Neutrophil (primary cell): ENCODE measurements around the gene KDM5C.

Source experiments
- H3K27ac ChIP-seq: fragments of 200-600 bp; sonication (generic); 2 replicates; pipeline ENCODE4 v1.5.1; 2016; ENCODE audit warnings: mild to moderate bottlenecking, moderate library complexity
- H3K27me3 ChIP-seq: fragments of 200-600 bp; sonication (generic); 2 replicates; pipeline ENCODE4 v1.6.0; 2016; ENCODE audit warnings: mild to moderate bottlenecking
- H3K36me3 ChIP-seq: fragments of 200-600 bp; sonication (generic); 2 replicates; pipeline ENCODE4 v1.5.1; 2017
- H3K4me1 ChIP-seq, 2 experiments: fragments of 200-600 bp in 1 of 2; sonication (generic) in 1 of 2; 1 replicate in 1 of 2; 2 replicates in 1 of 2; pipeline versions ENCODE4 v1.5.1 to v1.6.1; 2013 to 2016; ENCODE audit warnings: low read depth in 1 of 2, low read length in 1 of 2, mild to moderate bottlenecking in 1 of 2, moderate library complexity in 1 of 2; ENCODE audit not compliant: control insufficient read depth in 1 of 2, insufficient read depth in 1 of 2
- H3K4me3 ChIP-seq, 2 experiments: fragments of 200-600 bp in 1 of 2; sonication (generic) in 1 of 2; 1 replicate in 1 of 2; 2 replicates in 1 of 2; pipeline ENCODE4 v1.5.1; 2013 to 2016; ENCODE audit warnings: low read depth in 1 of 2, low read length in 1 of 2, mild to moderate bottlenecking in 1 of 2, moderate library complexity in 1 of 2
- H3K9me3 ChIP-seq: fragments of 200-600 bp; sonication (generic); 2 replicates; pipeline ENCODE4 v1.5.1; 2016
- TF ChIP-seq, protein P1 (sequence below): fragments of 200-600 bp; sonication (generic); IDR thresholded peaks from 2 replicates; pipeline ENCODE4 v1.5.1; 2016; ENCODE audit warnings: antibody characterized with exemption

KDM5C gene

DNA sequence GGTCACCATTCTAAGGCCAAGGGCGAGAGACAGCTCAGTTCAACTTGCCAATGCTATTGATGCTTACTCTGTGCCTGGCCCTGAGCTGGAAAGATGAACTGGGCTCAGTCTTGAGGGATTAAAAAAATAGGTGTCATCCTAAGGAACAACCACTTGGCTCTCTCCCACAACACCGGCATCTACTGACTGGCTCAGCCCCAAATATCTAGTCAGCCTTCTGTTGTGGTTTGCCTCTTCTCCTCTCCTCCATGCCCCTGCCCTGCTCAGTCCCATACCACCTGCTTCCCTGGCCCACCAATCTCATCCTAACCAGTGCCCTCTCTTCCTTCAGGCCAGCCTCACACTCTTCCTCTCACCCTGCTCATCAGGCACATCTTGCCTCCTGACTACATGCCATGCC is 29.6 kb downstream of the KDM5C start:
- Histone ChIP-seq H3K9me3 (no peaks in the 10 kb centered on the region), H3K4me3 (no peak overlapping the region), H3K27me3 (no peaks in the 10 kb centered on the region), H3K27ac (no peak overlapping the region), H3K4me1 (no peaks in the 10 kb centered on the region), H3K36me3 (peaks cover 86% of the 10 kb centered on the region)
- TF ChIP-seq, protein P1, sequence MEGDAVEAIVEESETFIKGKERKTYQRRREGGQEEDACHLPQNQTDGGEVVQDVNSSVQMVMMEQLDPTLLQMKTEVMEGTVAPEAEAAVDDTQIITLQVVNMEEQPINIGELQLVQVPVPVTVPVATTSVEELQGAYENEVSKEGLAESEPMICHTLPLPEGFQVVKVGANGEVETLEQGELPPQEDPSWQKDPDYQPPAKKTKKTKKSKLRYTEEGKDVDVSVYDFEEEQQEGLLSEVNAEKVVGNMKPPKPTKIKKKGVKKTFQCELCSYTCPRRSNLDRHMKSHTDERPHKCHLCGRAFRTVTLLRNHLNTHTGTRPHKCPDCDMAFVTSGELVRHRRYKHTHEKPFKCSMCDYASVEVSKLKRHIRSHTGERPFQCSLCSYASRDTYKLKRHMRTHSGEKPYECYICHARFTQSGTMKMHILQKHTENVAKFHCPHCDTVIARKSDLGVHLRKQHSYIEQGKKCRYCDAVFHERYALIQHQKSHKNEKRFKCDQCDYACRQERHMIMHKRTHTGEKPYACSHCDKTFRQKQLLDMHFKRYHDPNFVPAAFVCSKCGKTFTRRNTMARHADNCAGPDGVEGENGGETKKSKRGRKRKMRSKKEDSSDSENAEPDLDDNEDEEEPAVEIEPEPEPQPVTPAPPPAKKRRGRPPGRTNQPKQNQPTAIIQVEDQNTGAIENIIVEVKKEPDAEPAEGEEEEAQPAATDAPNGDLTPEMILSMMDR: no peak

DNA sequence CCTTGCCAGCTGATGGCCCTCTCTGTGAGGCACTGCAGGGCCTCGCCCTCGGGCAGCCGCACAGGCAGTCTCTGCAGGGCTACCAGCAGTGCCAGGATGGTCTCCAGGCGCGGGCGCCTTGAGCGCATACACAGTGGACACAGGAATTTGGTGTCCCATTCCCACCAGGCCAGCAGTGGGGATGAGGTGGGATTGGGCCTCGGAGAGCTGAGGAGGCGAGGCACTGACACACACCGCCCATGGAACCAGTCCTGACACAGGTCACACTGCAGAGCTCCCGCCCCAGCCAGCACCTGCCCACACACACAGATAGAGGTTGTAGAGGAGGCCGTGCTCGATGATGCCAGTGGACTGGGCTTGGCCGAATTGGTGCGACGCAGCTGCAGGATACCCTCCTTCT is 30.7 kb downstream of the KDM5C start:
- Histone ChIP-seq H3K27me3 (no peaks in the 10 kb centered on the region), H3K4me3 (no peak overlapping the region), H3K9me3 (no peaks in the 10 kb centered on the region), H3K36me3 (peaks cover 75% of the 10 kb centered on the region), H3K4me1 (no peaks in the 10 kb centered on the region), H3K27ac (no peak overlapping the region)
- TF ChIP-seq, protein P1: no peak

DNA sequence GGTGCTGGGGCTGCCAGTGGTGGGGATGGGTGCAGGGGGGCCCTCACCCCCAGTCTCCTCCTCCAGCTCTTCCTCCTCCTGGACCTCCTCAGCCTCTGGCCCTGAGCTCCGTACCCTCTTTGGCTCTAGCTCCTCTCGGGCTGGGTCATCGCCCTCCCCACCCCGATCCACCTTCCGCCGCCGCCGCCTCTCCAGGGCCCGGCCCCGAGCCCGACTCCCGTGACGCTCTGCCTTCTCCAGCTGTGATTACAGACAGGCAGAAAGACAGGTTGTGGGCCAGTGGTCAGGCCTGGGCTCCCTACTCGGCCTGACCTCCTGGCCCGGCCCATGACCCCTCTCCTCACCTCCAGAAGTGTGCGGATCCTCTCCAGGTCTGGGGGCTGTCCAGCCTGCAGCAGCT is 31.9 kb downstream of the KDM5C start:
- Histone ChIP-seq H3K27ac (no peak overlapping the region), H3K27me3 (no peaks in the 10 kb centered on the region), H3K4me1 (no peaks in the 10 kb centered on the region), H3K9me3 (no peaks in the 10 kb centered on the region), H3K36me3 (peaks cover 63% of the 10 kb centered on the region), H3K4me3 (no peak overlapping the region)
- TF ChIP-seq, protein P1: no peak

DNA sequence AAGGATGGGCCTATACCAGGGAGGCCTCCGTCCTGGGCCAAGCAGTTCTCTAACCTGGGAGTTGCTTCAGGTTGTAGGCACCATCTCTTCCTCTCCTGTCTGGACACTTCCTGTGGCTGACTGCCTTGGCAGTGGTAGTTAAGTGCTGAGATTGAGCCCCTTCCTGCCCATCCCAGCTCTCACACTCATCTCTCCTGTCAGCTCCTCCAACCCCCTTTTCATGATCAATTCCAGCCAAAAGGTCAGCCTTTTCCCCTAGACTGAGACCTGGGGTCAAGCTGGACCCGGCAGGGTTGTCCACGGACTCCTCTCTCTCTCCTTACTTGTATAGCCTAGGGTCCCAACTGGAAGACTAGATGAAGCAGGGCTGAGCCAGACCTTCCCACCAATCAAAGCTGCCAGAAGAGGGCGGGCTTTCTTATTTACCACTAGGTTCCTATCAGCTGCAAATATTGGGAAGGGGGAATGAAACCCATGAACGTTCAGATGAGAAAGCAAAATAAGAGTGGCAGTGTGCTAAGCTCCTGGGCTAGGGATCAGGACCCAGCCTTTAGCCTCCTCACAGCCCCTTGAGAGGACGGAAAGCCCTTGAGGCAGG is 34.5 kb downstream of the KDM5C start:
- Histone ChIP-seq H3K9me3 (no peaks in the 10 kb centered on the region), H3K36me3 (peaks cover 37% of the 10 kb centered on the region), H3K27me3 (no peaks in the 10 kb centered on the region), H3K4me1 (no peaks in the 10 kb centered on the region), H3K4me3 (no peak overlapping the region), H3K27ac (no peak overlapping the region)
- TF ChIP-seq, protein P1: no peak

DNA sequence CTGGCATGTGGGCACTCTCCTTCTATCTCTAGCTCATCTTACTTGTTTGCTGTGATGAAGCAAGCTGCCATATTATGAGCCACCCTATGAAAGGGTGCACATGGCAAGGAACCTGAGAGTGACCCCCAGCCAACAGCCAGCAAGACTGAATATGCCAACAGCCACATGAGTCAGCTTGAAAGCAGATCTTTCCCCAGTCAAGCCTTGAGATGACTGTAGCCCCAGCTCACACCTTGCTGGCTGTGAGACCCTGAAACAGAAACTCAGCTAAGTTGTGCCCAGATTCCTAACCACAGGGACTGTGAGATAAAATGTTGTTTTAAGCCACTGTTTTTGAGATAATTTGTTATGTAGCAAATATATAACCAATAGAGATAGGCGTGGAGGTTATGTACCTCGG is 36.2 kb downstream of the KDM5C start:
- H3K27ac ChIP-seq: no peak overlapping the region
- no peaks in the 10 kb centered on the region for H3K4me1 ChIP-seq
- H3K27me3 ChIP-seq: no peaks in the 10 kb centered on the region
- TF ChIP-seq, protein P1: no peak
- H3K4me3 ChIP-seq: no peak overlapping the region
- peaks cover 20% of the 10 kb centered on the region for H3K36me3 ChIP-seq
- H3K9me3 ChIP-seq: no peaks in the 10 kb centered on the region

DNA sequence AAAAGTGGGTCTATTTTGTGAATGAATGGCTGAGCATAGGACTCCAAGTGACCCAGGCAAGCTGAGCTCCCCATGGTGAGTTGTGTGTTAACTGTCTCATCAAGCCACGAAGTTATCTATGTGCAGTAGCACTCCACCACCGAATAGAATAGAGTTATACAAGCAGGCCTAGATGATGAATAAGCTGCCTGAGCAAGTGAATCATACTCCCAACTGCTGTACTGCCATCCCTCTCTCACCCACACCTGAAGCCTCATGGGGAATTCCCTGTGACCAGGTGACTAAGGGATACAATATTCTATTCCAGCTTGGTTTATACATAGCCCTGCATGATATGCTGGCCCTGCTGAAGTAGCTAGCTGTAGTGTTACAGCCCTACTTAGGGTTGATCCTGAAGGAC is 38.7 kb downstream of the KDM5C start:
- no peaks in the 10 kb centered on the region for H3K27me3 ChIP-seq
- no peaks in the 10 kb centered on the region for H3K4me1 ChIP-seq
- TF ChIP-seq, protein P1: no peak
- no peak overlapping the region for H3K4me3 ChIP-seq
- no peaks in the 10 kb centered on the region for H3K9me3 ChIP-seq
- no peak overlapping the region for H3K27ac ChIP-seq
- no peaks in the 10 kb centered on the region for H3K36me3 ChIP-seq
